Measurements from ENCODE around the gene CNIH2.

DNA sequence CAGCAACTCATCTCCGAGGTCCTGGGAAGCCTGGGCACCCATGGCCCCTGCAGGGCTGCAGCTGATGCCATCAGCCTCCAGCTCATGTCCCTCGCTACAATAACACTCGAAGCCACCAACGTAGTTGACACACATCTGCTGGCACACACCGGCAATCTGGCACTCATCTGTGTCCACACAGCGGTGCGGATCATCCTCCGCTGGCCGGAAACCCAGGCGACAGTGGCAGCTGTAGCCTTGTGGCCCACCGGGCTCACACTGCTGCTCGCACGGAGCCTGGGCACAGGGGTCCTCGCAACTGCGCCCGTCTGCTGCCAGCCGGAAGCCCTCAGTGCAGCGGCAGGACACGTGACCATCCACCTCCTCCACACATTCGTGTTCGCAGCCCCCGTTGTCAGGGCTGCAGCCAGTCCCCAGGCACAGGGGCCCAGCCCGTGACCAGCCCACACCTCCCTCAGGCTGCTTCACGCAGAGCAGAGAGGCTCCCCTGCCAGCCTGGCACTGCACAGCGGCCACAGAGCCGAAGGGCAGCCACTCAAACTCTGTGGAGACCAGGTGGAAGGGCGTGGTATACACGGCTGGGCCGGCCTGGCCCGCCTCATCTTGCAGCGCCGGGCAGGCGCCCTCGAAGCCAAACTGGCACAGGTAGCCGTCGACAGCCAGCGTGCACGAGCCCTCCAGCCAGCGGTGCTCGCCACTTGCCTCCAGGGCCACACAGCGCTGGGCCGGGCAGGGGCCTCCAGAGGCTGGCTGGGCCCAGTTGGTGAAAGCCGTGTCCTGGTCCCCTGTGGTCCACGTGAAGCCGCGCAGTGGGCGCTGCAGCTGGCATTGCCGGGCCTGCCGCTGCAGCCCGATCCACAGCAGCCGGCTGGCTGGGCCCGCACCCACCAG is 38.2 kb downstream of the CNIH2 start:
- TF ChIP-seq POLR2AphosphoS5 (IDR thresholded peaks at IDR 0.05; ENCODE audit: low read depth, low read length) (no peak), POLR2A (IDR thresholded peaks at IDR 0.05; ENCODE audit: low read depth, low read length) (no peak), TAF1 (IDR thresholded peaks at IDR 0.05; ENCODE audit: borderline replicate concordance, low read depth, low read length) (no peak)
